ENCODE measurements around the gene C12orf56. TPM values are rescaled to one million over a fixed set of nuclear protein-coding genes. Genes with fewer than 3 reads are reported as not detected.

C12orf56 gene
- polyA plus RNA-seq, 1 donor (not counting 4 experiments of a cell fraction or from before 2014, with no cell fraction given), result 0.14 TPM

DNA sequence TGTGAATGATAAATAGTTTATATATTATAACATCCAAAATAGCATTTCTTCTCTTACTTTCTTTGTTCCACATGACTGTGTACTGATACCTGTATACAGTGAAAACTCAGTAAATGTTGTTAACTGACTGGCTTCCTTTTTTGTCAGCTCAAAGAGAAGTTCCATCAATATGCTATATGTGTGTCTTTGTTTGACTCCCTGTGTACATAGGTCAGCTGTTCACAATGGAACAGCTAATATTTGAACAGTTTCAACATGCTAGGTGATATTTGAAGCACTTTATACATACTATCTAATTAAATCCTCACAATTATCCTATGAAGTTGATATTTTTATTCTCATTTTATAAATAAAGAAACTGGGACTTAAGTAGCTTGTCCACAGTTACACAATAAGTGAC is 153.2 kb downstream of the C12orf56 start:
- dilution Hi-C loops (cut with MboI; ENCODE audit: extremely low pct_ligation_motif_present, low sequenced_read_pairs), result no loop called here
- Histone ChIP-seq H3K36me3 (ENCODE audit: control insufficient read depth in 2 of 2, extremely low read depth in 1 of 2, insufficient read depth in 2 of 2, low read length in 2 of 2) (no peaks in the 10 kb centered on the region), H3K79me2 (ENCODE audit: control insufficient read depth, insufficient read depth, low read length) (no peaks in the 10 kb centered on the region), H3K9me3 (ENCODE audit: control insufficient read depth, low read depth, low read length) (no peaks in the 10 kb centered on the region), H3K4me1 (ENCODE audit: control insufficient read depth, extremely low read depth, insufficient read depth, low read length) (no peaks in the 10 kb centered on the region), H4K20me1 (ENCODE audit: control insufficient read depth, extremely low read depth, insufficient read depth, low read length) (no peaks in the 10 kb centered on the region), H3K4me2 (ENCODE audit: control insufficient read depth, extremely low read depth, insufficient read depth, low read depth, low read length) (no peak overlapping the region), H2AFZ (ENCODE audit: control insufficient read depth, low read length) (no peak overlapping the region), H3K27ac (ENCODE audit: control insufficient read depth, insufficient read depth, low read length) (no peak overlapping the region), H3K27me3 (ENCODE audit: control insufficient read depth, extremely low read depth, insufficient read depth, low read length) (no peaks in the 10 kb centered on the region), H3K9me1 (ENCODE audit: control insufficient read depth, extremely low read depth, insufficient read depth, low read length) (no peaks in the 10 kb centered on the region), H3K9ac (ENCODE audit: control insufficient read depth, extremely low read depth, insufficient read depth, low read length) (no peak overlapping the region), H3K4me3 (ENCODE audit: control insufficient read depth in 2 of 3, extremely low read depth in 1 of 3, insufficient read depth in 2 of 3, low read depth in 1 of 3, low read length in 3 of 3) (no peak overlapping the region)
- FAIRE-seq (no peak), DNase-seq (ENCODE audit: low read depth, low spot score) (no peak)
- TF ChIP-seq, protein P1, sequence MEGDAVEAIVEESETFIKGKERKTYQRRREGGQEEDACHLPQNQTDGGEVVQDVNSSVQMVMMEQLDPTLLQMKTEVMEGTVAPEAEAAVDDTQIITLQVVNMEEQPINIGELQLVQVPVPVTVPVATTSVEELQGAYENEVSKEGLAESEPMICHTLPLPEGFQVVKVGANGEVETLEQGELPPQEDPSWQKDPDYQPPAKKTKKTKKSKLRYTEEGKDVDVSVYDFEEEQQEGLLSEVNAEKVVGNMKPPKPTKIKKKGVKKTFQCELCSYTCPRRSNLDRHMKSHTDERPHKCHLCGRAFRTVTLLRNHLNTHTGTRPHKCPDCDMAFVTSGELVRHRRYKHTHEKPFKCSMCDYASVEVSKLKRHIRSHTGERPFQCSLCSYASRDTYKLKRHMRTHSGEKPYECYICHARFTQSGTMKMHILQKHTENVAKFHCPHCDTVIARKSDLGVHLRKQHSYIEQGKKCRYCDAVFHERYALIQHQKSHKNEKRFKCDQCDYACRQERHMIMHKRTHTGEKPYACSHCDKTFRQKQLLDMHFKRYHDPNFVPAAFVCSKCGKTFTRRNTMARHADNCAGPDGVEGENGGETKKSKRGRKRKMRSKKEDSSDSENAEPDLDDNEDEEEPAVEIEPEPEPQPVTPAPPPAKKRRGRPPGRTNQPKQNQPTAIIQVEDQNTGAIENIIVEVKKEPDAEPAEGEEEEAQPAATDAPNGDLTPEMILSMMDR (optimal IDR thresholded peaks at IDR 0.05 in 1 of 3, IDR thresholded peaks at IDR 0.05 in 1 of 3, conservative IDR thresholded peaks at IDR 0.05 in 1 of 3; ENCODE audit: extremely low read depth in 1 of 3, insufficient read depth in 2 of 3, low read length in 3 of 3), result no peak
- TF ChIP-seq EZH2 (IDR thresholded peaks at IDR 0.05; ENCODE audit: low read length), result no peak

DNA sequence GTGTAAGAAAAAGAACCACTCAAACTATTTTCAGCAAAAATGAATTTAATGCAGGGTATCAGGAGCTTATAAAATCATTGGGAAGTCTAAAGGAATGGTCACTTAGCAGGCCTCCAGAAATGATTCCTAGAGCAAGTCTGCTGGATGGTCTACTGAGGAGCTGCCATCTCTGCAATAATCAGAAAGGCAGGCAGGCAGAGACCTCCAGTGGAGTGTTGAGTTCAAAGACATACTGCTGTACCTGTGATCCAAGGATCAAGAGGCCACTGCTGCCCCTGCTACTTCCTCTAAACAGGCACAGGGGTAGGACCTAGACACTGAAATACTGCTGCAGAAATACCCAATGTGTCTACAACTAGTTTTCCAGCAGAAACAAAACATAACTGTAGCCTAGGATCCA is 154.0 kb downstream of the C12orf56 start:
- Histone ChIP-seq H3K4me1 (ENCODE audit: control insufficient read depth, extremely low read depth, insufficient read depth, low read length) (no peaks in the 10 kb centered on the region), H3K27ac (ENCODE audit: control insufficient read depth, insufficient read depth, low read length) (no peak overlapping the region), H3K79me2 (ENCODE audit: control insufficient read depth, insufficient read depth, low read length) (no peaks in the 10 kb centered on the region), H3K9ac (ENCODE audit: control insufficient read depth, extremely low read depth, insufficient read depth, low read length) (no peak overlapping the region), H4K20me1 (ENCODE audit: control insufficient read depth, extremely low read depth, insufficient read depth, low read length) (no peaks in the 10 kb centered on the region), H3K27me3 (ENCODE audit: control insufficient read depth, extremely low read depth, insufficient read depth, low read length) (no peaks in the 10 kb centered on the region), H3K9me1 (ENCODE audit: control insufficient read depth, extremely low read depth, insufficient read depth, low read length) (no peaks in the 10 kb centered on the region), H2AFZ (ENCODE audit: control insufficient read depth, low read length) (no peak overlapping the region), H3K4me2 (ENCODE audit: control insufficient read depth, extremely low read depth, insufficient read depth, low read depth, low read length) (no peak overlapping the region), H3K4me3 (ENCODE audit: control insufficient read depth in 2 of 3, extremely low read depth in 1 of 3, insufficient read depth in 2 of 3, low read depth in 1 of 3, low read length in 3 of 3) (no peak overlapping the region), H3K9me3 (ENCODE audit: control insufficient read depth, low read depth, low read length) (no peaks in the 10 kb centered on the region), H3K36me3 (ENCODE audit: control insufficient read depth in 2 of 2, extremely low read depth in 1 of 2, insufficient read depth in 2 of 2, low read length in 2 of 2) (no peaks in the 10 kb centered on the region)
- no peak for FAIRE-seq
- dilution Hi-C loops (cut with MboI; ENCODE audit: extremely low pct_ligation_motif_present, low sequenced_read_pairs), result no loop called here
- TF ChIP-seq EZH2 (IDR thresholded peaks at IDR 0.05; ENCODE audit: low read length), result no peak
- TF ChIP-seq, protein P1 (optimal IDR thresholded peaks at IDR 0.05 in 1 of 3, IDR thresholded peaks at IDR 0.05 in 1 of 3, conservative IDR thresholded peaks at IDR 0.05 in 1 of 3; ENCODE audit: extremely low read depth in 1 of 3, insufficient read depth in 2 of 3, low read length in 3 of 3), result peak in 2 of 3 experiments; percentile 25 to 59
- no peak for DNase-seq (ENCODE audit: low read depth, low spot score)

Measured in keratinocyte (primary cell).